NCI-H128 (cell line): ENCODE measurements around the gene ENAH.
"Not testable (repeated sequence)": the region's sequence is repeated elsewhere in the genome, so short reads cannot be mapped to it uniquely, and the experiment has no call there.

ENCODE experiments used
- DNase-seq: peaks from one replicate; lab custom pipeline; 2025; ENCODE audit not compliant: unreplicated experiment; lab: John Stamatoyannopoulos, UW

Gene ENAH

DNA sequence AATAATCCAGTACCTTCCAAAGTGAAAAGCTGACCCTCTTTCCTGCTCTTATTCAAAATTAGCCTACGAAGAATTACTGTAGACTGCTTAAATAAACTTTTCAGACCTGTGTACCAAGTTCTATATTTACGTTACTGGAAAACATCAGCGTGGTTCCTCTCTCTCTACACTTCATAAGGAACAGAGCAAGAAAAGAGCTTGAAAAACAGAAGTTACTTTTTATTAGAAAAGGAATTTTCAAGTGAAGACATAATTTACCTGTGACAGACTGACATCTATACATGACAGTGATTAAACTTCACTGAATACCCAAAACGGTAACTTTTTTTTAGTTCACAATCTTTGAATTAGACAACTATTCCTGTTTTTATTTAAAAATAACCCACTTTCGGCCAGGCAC lies 2.7 kb downstream of the ENAH start:
- no peak for DNase-seq

DNA sequence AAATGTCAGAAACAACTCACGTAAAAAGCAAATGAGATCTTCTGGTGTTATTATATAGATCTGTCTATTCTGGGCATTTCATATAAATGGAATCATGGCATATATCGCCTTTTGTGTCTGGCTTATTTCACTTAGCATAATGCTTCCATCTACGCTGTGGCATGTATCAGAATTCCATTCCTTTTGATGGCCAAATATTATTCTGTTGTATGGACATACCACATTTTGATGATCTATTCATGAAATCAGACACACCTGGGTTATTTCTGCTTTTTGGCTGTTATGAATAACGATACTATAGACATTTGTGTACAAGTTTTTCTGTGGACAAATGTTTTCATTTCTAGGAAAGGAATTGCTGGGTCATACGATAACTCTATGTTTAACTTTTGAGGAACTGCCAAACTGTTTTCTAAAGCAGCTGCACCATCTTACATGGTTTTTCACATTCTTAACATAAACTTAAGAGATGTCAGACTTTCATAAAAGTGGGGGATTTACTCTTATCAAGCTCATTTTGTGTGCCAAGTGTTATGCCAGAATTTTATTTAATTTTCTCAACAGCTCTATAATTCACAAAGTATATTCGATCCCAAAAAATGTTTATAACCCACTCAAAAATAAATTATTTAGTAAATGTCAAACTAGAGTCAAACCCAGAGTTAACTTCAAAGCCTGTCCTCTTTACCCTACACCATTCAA lies 7.6 kb downstream of the ENAH start:
- DNase-seq = no peak

DNA sequence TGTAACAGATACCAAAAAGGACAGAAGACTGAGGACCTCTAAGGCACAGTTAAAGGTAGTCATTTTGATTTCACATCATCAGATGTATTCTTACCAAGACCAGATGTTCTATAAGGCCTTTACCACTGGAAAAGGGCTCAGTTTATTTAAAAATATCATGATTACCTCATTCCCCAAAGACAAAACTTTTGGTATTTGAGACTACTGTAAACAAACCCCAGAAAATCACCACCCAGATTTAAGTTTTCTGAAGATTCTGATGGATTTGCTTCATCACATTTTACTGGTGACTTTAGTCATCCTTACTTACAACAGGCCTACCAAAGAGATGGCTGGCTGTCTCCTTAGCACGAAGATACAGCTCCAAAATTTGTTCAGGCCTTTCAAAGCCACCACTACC lies 8.3 kb downstream of the ENAH start:
- no peak for DNase-seq

DNA sequence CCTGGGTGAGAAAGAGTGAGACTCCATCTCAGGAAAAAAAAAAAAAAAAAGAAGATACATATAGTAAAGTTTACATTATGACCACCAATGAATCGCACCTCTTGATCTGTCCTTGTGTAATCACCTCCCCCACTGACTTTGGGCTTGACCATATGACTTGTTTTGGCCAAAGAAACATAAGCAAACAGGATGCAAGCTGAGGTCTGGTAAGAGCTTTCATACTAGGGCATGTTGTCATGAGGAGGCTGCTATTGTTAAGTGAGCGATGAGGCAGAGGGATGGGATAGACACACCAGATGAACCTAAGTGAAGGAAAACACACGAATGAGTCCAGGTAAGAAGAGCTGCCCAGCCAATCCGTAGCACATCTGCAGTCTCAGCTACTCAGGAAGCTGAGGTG lies 10.7 kb downstream of the ENAH start:
- DNase-seq = no peak

DNA sequence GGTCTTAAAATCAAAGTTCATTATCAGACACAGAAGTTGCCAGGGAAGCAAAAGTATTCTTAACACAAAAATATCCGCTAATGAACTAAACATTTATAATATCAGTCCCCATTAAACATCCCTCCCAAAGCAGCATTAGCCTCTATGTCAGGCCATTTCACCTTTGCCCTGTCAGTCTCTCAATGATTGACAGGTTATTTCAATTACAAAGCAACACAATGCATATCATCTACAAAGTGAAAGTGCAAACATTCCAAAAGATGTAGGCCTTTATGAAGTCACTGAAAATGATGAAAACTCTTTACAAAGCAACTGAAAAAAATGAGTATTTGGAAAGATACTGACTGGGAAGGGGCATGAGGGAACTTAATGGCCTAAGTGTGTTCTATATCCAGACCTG lies 14.1 kb downstream of the ENAH start:
- DNase-seq = no peak

DNA sequence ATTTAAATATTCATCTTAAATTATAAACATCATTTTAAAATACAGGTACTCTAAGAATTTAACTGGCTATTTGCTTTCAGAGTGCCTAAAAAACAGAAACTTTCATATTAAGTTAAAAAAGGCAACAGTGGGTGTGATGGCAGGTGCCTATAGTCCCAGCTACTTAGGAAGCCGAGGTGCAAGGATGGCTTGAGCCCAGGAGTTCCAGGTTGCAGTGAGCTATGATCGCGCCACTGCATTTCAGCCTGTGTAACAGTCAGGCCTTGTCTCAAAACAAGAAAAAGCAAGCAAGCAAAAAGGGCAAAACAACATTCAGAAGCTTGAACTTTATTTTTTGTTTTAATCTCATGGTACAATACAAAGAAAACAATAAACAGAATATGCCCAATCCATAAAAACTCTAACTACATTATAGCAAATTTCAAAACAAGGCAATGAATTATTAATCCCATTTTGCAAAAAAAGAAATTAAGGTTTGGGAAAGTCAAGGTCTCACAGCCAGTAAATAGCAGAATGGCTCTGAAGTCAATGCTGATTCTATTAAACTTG lies 15.2 kb downstream of the ENAH start:
- no peak for DNase-seq

DNA sequence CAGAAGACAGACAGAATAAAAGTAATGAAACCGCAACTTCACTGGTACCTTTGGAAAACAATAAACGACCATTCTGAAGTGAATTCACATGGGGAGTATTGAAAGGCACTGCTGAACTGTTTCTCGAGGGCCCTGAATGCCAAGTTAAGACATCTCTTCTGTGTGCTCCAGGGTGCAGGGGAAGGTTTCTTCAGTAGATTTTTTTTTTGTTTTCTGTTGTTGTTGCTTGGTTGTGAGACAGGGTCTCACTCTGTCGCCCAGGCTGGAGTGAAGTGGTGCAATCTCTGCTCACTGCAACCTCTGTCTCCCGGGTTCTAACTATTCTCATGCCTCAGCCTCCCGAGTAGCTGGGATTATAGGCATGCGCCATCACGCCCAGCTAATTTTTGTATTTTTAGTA lies 15.9 kb downstream of the ENAH start:
- DNase-seq = not testable (repeated sequence)

DNA sequence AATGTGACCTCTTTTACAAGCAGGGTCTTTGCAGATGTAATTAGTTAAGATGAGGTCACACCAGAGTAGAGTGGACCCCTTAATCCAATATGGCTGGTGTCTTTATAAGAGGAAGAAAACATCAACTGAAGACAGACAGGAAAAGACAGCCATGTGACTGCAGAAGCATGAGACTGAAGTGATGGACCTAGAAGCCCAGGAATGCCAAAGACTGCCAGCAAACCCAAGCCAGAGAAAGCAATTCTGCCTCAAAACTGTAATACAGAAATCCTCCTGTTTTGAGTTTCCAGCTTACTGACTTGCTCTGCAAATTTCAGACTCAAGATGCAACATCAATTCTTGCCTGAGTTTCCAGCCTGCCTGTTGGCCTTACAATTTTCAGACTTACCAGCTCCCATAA lies 17.3 kb downstream of the ENAH start:
- no peak for DNase-seq

DNA sequence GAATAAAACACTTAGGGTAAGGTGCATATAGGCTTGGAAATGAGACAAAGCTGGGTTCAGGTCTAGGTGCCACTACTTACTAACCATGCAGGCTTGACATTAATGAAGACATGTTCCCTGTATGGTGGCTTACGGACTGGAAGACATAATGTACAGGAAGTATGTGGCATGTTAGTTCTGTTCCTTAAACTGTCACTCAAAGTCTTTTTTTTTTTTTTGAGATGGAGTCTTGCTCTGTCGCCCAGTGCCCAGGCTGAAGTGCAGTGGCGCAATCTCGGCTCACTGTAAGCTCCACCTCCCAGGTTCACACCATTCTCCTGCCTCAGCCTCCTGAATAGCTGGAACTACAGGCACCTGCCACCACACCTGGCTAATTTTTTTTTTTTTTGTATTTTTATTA lies 20.1 kb downstream of the ENAH start:
- not testable (repeated sequence) for DNase-seq

DNA sequence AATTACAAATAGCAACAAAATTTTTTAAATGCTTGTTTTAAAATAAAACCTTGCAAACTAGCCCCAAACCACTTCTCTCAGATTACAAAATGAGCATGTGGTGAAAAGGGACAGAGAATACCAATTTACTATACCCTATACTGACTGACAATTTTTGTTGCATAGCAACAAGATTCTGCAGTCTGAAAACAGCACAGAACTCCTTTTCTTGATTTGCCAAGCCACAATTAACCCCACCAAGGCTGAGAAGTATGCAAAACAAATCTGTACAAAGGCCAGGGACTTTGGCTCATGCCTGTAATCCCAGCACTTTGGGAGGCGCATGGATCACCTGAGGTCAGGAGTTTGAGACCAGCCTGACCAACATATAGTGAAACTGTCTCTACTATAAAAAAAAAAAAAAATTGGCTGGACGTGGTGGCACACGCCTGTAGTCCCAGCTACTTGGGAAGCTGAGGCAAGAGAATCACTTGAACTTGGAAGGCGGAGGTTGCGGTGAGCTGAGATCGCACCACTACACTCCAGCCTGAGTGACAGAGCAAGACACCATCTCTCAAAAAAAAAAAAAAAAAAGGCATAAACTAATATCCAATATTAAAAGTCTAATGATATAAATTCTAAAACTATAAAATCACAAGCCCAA lies 21.8 kb downstream of the ENAH start:
- no peak for DNase-seq

DNA sequence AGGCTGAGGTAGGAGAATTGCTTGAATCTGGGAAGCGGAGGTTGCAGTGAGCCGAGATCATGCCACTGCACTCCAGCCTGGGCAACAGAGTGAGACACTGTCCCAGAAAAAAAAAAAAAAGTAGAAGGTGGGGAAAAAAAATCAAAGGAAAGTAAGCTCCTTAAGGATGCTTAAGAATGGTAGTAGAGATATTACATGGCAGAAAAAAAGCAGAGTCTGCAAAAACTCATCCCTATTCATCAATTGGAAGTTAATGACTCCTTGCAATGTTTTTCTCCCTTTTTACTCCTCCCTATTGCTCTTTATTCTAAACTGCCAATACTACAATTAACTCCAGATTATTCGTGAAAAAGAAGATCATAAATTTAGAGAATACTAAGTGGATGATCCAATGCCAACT lies 23.4 kb downstream of the ENAH start:
- no peak for DNase-seq

DNA sequence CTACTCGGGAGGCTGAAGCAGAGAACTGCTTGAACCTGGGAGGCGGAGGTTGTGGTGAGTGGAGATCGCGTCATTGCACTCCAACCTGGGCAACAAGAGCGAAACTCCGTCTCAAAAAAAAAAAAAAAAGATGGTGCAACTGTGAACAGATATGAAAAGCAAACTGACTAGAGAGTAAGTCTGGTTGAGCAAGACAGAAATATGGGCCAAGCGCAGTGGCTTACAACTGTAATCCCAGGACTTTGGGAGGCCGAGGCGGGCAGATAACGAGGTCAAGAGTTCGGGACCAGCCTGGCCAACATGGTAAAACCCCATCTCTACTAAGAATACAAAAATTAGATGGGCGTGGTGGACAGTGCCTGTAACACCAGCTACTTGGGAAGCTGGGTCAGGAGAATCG lies 24.1 kb downstream of the ENAH start:
- not testable (repeated sequence) for DNase-seq

DNA sequence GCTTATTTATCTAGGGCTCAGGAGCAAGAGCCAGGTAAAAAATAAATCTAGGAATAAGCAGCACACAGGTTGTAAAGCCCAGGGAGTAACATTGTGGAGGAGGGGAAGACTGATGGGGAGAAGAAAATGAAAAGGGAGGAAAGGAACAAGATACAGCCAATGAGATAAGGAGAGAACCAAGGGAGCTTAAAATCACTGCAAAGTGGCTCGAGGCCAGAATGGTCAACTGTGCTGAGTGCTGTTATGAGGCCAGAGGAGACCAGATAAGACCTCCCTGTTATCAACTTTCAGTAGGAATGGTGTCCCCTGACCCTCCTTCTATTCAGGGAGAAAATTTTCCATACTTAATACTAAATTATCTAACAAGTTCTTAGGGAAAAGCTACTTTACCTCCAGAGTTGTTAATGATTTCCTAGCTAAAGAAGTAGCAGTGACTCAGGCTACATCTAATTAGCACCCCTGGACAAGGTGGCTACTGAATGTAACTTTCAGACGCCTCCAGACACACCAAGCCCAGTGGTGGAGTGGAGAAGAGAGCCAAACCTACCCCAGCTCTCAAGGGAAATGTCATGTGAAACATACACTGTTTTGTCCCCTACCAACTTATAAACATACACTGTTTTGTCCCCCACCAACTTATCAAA lies 25.5 kb downstream of the ENAH start:
- DNase-seq = no peak

DNA sequence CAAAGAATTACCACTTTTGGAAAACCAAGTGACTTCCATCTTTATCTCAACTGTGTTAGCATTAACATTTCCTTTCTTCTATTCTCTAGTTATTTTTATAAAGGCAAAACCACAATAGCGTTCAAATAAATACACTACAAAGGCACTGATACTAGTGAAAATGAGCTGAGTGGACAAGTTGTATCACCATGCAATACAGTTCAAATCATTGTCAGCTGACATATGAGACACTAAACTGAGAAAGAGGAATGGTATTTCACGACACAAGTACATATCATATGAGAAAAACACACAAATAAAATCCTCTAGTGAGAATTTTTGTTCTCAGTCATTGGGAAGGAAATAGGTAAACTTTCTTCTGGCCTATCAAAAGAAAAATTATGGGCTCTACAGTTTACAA lies 26.2 kb downstream of the ENAH start:
- DNase-seq = no peak

DNA sequence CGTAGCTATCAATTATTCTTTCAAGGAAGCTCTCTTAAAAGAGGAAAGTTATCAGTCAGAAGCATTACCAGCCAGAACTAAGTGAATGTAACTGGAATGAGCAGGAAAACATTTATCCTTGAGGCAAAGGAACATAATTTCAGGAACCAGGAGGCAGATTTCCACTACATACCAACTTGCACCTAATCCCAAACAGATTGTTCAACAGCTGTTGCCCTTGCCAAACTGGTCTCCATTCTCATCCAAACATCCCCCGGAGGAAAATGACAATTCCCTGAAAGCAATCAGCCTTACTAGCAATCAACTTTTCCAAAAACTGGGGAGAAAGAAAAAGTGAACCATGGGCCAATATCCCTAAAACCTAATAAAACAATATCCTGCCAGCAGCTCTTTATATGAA lies 35.0 kb downstream of the ENAH start:
- DNase-seq = no peak

DNA sequence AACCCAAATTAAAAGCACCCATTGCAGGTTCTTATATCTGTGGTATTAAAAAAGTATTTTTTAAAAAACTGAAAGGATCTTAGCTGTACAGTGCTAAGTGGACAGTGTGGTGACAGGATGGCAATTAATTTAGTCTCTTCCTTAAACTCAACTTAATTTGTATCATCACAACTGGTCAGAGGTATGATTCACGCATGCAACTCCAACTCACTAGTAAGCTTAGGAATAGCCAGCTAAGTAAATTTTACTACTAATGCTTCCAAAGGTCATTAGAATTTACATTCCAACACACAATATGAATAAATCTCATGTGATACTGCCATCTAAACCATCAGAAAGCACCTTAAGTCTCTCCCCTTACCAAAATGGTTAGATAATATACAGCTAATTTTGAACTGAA lies 35.4 kb downstream of the ENAH start:
- no peak for DNase-seq

DNA sequence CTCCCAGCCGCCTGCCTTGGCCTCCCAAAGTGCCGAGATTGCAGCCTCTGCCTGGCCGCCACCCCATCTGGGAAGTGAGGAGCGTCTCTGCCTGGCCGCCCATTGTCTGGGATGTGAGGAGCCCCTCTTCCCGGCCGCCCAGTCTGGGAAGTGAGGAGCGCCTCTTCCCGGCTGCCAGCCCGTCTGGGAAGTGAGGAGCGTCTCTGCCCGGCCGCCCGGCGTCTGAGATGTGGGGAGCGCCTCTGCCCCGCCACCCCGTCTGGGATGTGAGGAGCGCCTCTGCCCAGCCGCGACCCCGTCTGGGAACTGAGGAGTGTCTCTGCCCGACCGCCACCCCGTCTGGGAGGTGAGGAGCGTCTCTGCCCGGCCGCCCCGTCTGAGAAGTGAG lies 37.5 kb downstream of the ENAH start:
- DNase-seq = not testable (repeated sequence)

DNA sequence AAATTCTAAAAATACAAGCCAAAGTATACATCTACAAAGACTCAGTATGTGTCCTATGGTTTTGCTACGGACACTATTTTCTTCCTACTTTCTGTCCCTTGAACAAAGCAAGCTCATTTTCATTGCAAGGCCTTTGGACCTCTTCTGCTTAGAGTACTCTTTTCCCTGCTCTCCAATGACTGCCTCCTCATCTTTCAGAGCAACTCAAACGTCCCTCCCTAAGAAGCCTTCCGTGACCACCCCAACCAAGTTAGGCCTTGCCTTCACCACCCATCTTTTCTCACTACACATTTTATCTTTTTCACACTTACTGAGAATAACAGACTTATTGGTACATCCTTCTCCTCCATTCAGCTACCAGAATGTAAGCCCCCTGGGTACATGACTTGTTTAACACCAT lies 39.9 kb downstream of the ENAH start:
- DNase-seq = no peak

DNA sequence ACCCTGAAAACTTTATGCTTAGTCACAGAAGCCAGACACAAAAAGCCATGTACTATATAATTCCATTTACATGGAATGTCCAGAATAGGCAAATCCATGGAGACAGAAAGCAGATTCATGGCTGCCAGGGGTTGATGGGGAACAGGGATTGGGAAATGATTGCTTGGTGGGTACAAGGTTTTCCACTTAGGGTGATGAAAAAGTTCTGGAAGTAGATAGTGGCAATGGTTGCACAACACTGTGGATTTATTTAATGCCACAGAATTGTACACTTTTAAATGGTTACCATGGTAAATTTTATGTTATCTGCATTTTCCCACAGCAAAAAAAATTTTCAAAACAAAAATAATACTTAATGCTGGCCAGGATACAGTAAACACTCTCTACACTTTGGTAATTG lies 40.6 kb downstream of the ENAH start:
- DNase-seq = no peak

DNA sequence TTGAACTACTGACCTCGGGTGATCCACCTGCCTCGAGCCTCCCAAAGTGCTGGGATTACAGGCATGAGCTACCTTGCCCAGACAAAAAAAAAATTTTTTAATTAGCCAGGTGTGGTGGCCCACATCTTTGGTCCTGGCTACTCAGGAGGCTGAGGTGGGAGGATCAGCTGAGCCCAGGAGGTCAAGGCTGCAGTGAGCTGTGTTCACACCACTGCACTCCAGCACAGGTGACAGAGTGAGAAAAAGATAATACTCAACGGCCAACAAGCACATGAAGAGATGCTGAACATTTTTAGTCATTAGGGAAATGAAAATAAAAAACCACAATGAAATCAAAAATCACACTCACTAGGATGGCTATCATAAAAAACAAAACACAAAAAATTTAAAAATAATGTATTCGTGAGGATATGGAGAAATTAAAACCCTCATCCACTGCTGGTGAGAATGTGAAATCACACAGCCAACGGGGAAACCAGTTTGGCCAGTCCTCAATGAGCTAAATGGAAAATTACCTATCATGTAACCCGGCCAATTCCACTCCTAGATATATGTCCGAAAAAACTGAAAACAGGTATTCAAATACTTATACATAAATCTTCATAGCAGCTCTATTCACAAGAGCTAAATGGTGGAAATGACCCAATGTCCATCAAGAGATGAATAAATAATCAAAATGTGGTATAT lies 41.2 kb downstream of the ENAH start:
- DNase-seq = no peak

DNA sequence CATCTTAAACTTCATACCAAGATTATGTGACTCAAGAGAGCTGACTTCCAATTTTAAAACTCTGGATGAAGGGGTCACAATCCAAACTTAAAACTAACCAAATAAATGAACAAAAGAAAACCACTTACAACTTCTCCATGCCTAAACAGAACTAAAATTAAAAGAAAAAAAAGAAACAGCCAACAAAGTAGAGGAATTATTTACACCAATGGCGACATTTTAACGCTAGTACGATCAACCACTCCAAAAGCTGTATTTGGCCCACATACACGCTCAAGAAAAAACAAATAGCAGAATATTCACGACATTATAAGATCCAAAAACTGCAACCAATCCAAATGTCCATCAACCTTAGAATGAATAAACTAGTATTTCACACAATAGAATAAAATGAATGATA lies 42.4 kb downstream of the ENAH start:
- DNase-seq = no peak
